ENCODE data around the gene TMTC2.

- TF ChIP-seq EZH2 (IDR thresholded peaks at IDR 0.05; ENCODE audit: borderline replicate concordance, low read length), result no peak
- no peak for TF ChIP-seq CTCF (IDR thresholded peaks at IDR 0.05; ENCODE audit: low read length)
These were observed 330.3 kb downstream of the TMTC2 start for GRCh38 chr12:83016991-83017390.
